COLO668 (cell line): ENCODE results near the gene IGFBP5.
A peak's percentile ranks its signal among the peaks of the same experiment; 100 is the strongest.

Experiments used
- DNase-seq: peaks from one replicate; lab custom pipeline; 2025; ENCODE audit not compliant: unreplicated experiment; lab: John Stamatoyannopoulos, UW

Gene IGFBP5

GRCh38 chr2:216670266-216671080 is 24.9 kb downstream of the IGFBP5 start:
- DNase-seq = no peak

- DNase-seq = peak; percentile 64
Measured at GRCh38 chr2:216666461-216667233, 28.7 kb downstream of the IGFBP5 start.

GRCh38 chr2:216665717-216666116 is 29.6 kb downstream of the IGFBP5 start:
- DNase-seq = no peak

- no peak for DNase-seq
Measured at GRCh38 chr2:216665242-216665641, 30.1 kb downstream of the IGFBP5 start.

GRCh38 chr2:216664593-216665034 is 30.7 kb downstream of the IGFBP5 start:
- DNase-seq = peak; percentile 10

- DNase-seq = no peak
Measured at GRCh38 chr2:216663846-216664245, 31.5 kb downstream of the IGFBP5 start.

- no peak for DNase-seq
Measured at GRCh38 chr2:216663106-216663505, 32.2 kb downstream of the IGFBP5 start.

GRCh38 chr2:216661639-216662375 is 33.5 kb downstream of the IGFBP5 start:
- peak; percentile 14 for DNase-seq

- DNase-seq = no peak
Measured at GRCh38 chr2:216661051-216661450, 34.3 kb downstream of the IGFBP5 start.

- no peak for DNase-seq
Measured at GRCh38 chr2:216660496-216660895, 34.9 kb downstream of the IGFBP5 start.

GRCh38 chr2:216659276-216659675 is 36.1 kb downstream of the IGFBP5 start:
- DNase-seq = no peak

- DNase-seq = no peak
Measured at GRCh38 chr2:216658757-216659156, 36.6 kb downstream of the IGFBP5 start.

- no peak for DNase-seq
Measured at GRCh38 chr2:216657980-216658379, 37.4 kb downstream of the IGFBP5 start.

GRCh38 chr2:216657086-216657855 is 38.1 kb downstream of the IGFBP5 start:
- no peak for DNase-seq

- no peak for DNase-seq
Measured at GRCh38 chr2:216654528-216655052, 40.8 kb downstream of the IGFBP5 start.

- no peak for DNase-seq
Measured at GRCh38 chr2:216653931-216654365, 41.4 kb downstream of the IGFBP5 start.

- DNase-seq = no peak
Measured at GRCh38 chr2:216653093-216653799, 42.1 kb downstream of the IGFBP5 start.

- no peak for DNase-seq
Measured at GRCh38 chr2:216652566-216652965, 42.8 kb downstream of the IGFBP5 start.

- no peak for DNase-seq
Measured at GRCh38 chr2:216651351-216651881, 43.9 kb downstream of the IGFBP5 start.
